HG03571 (cell line): ENCODE measurements around the gene SIAH3.
"Not testable (repeated sequence)": the region's sequence is repeated elsewhere in the genome, so short reads cannot be mapped to it uniquely, and the experiment has no call there.

Source experiments
- ATAC-seq: cut with Tn5 transposase; IDR thresholded peaks from one replicate; pipeline ENCODE4 v1.9.1; 2021; ENCODE audit not compliant: unreplicated experiment

Gene SIAH3

DNA sequence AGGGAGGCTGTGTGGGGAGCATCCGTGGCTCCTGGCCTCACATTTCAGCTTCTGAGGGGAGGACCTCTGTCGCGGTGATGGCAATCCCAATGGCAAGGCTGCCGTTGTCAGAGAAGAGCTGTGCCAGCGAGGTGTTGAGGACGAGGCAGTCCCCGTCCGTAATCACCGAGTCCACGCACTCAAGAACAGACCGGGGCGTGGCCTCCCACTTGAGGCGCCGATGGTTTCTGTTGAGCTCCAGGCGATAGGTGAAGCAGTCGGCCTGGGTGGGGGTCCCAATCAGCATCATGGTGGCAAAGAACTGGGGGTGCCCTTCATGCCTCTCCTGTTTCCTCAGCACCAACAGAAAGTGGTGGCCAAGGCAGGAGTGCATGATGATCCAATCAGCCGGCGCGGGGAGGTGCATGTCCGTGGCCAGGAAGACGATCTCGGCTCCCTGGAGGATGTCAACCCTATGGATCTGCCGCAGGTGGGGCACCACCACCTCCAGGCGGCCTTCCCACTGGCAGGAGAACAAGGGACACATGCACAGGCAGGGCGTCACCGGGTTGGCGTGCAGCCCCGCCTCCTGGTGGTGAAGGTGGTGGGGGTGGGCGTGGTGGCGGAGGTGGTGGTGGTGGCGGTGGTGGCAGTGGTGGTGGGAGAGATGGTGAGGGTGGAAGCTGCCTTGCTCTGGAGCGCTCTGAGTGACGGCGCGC, 68.1 kb downstream of the SIAH3 start:
- no peak for ATAC-seq

DNA sequence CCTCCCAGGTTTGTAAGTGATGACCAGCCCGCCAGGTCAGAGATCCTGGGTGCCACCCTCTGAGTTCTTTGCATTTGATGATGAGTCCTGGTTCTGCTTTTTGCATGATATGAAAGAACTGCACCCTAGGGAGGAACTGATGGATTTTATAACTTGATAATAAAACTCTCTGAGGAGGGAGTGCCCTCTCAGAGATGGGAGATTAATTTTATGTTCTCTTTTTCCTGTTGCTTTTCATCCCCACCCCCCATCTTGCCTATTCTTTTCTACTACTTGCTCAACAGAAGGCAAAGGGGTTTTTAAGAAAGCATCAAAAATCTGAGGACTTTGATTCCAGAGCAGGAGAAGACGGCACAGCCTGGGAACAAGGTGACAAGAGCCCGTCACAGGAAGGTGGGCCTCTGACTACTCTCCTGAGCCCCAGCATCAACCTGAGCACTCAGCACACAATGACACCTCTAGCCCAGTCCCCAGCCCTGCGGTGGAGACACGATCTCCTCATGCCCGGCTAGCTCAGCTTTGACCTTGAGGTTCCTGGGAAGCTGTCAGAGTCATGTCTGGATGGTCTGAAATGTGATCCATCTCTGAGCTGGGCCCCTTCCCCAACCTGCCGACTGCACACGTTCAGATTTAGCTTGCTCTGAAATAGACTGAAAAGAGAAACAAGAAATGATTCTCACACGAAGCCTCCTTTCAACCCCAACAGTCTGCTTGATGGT, 69.1 kb downstream of the SIAH3 start:
- ATAC-seq = no peak

DNA sequence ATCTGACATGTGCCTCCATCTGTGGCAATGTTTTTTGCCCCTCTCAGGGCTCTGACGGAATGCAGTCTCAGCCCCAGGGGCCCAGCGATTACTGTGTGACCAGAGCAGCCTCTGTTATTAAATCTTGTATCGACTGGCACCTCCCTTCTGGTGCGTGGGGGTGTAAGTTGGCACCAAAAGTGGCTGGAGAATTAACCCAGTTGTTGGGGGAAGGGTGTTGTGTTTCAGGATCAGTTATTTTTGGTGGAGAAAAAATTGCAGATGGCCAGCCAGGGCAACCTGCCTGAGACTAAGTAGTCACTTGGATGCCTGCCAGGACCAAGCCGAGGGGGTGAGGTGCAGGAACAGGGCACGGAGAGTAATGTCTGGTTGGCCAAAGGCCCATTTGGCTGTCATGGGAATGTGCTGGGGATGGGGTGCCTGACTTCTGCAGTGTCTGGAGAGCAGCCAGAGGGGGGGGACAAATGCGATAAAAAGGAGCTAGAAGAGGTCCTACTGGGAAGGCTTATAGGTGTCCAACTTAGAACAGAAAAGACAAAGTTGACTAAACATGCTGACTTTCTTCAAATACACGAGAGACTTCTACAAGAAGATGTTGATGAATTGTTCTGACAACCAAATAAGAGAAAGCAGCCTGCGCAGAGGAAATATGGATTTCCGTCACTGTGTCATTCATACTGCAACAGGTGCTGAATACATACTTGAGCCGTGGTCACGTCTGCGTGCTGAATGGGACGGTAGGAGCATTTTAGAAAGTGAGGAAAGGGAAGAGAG, 69.8 kb downstream of the SIAH3 start:
- ATAC-seq = no peak

DNA sequence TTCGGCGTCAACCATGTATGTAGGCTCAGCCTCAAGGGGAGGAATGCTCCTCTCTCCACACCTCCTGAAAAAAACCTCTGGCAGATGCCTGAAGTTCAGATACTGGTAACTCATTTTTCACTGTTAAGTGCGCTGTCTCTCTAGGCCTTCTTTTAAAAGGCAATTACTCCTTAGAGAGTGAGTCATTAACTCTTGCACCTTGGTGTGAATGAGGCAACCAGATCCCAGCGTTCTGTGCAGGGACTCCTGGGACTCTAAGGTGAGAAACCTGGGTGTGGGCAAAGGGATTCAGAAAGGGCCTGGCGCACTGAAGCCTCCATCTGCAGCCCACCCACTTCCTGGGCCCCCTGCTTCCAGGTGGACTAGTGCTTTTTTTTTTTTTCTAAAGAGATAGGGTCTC, 71.7 kb downstream of the SIAH3 start:
- ATAC-seq = no peak

DNA sequence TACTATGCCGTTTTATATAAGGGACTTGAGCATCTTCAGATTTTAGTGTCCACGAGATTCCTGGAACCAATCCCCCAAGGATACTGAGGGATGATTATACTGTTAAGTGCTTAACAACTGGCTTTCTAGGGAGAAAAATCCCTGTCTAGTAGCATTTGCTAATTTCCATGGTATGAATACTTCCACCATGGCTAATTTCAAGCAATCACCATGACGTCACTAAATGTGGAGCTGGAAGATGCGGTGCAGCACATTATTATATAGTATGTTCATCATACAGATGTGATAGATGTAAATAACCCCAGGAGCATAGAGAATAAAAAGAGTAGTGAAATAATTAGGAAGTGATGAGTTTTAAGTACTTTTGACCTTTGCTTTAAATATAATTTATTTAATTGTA, 72.7 kb downstream of the SIAH3 start:
- ATAC-seq = no peak

DNA sequence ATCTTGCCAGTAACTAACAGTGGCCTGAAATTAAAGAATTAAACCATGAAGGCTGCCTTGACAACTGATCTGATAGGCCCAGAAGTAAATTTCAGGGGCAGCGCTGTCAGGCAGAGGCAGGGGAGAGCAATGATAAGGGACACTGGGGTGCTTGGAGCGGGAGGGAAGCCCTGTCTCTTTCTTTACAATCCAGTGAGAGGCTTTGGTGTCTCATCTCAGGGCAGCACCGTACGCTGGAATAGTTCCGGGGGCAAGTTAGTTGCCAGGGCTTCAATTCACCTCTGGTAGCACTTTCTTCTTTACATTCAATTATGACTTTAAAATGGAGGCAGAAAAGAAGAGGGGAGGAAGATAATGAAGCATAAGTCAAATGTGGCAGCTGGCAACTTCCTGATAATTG, 74.8 kb downstream of the SIAH3 start:
- no peak for ATAC-seq

DNA sequence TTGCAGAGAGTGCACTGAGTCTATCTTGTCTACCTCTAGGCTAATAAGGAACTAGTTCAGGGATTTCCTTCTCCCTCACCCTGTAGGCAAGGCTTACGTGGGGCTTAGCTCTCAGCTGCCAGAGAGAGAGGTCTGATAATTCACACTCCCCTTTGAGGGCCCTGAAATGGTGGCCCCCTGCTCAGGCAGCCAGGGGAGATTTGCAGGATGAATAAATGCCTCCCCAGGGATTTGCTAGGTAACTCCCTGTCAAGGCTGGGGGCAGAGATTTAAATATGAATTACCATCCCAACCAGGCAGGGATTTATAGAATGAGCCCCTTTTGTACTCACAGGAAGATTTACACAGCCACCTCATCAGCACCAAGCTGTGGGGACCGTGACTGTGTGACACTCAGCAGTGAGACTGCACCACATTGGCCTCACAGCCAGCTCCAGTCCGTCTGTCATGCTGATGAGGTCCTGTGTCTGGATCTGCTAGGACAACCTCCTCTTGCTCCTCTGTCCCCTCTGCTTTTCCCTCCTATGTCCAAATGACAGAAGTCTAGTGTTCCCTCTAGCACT, 76.1 kb downstream of the SIAH3 start:
- no peak for ATAC-seq

DNA sequence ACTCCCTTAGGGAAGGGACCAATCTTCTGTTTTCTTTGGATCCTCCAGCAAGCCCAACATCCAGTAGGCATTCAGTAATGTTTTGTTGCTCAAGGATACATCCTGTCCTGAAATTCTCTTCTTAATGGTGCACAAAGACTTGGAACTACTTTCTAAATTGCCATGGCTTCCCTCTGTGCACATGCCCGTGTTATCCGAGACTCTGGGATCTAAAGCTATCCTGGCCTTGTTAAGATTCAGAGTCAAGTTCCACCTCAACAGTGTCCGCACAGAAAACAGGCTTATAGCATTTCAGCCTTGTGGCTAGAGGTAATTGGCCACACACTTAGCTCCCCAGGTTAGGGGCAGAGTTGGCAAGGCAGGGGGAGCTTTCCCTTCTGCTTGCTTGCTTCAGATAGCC, 77.6 kb downstream of the SIAH3 start:
- ATAC-seq = no peak

DNA sequence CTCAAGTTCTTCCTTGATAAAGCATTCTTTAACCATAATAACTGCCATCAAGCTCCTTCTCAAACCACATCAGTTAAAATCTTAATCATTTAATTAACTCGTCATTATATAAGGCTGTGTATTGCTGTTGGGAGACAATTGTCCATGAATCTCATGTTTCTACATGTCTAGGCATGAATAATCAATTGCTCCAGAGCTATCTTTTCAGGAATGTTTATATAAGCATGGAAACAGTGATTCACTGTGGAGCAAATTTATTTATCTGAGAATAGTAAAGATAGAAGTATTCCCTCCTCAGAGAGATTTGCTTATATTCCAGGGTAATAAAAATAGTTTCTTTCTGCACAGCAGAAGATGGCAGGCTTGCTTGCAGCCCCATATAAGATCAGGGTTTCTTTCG, 78.3 kb downstream of the SIAH3 start:
- no peak for ATAC-seq

DNA sequence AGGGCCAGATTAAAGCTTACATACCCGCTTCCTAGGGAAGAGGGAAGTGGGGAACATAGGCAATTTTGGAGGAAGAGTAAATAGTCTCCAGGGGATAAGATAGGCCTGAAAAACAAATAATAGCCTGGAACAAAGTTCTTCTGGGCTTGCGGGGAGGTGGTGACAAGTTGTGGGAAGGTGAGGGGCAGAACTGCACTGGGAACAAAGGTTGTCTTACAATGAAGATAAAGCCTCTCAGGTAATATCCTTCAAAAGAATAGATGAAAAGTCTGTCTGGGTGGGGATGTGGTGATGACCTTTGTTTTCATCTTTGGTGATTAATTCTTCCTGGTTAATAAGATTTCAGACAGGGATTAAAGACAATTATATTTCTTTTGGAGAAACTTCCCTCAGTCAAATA, 80.7 kb downstream of the SIAH3 start:
- ATAC-seq = no peak

DNA sequence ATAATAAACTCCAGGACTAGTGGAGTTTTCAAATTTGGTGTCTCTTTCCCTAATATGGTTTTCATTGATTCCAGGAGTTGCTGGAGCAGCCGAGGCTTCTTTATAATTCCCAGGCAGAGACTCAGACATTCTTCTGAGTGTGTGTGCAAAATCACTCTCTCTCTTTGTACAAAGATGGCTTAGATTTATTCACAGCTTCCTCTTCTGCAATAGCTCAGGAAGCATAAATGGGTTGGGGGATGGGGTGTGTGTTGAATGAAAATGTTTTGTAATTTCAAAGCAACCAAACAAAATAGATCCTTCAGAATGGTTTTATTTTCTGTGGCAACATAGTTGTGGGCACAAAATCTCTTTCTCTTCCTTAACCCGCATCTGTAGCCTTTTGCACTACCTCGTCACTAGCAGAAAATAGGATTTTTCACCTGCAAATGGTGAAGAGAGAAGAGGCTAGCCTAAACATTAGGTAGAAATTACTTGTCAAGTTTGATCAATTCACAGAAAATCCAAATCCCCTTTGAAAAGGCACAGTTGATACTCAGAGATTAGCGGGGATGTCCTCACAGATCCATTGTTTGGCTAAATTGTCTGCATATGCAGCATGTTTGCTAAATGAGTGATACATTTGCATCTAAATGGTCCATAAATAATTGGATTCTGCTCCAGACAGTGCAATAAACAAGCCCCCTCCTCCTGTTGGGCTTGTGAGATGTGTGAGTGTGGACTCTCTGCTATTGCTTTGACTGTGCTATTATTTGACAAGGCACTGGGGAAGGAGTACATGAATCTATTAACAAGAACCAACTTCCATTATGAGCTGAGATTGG, 82.7 kb downstream of the SIAH3 start:
- ATAC-seq = no peak

DNA sequence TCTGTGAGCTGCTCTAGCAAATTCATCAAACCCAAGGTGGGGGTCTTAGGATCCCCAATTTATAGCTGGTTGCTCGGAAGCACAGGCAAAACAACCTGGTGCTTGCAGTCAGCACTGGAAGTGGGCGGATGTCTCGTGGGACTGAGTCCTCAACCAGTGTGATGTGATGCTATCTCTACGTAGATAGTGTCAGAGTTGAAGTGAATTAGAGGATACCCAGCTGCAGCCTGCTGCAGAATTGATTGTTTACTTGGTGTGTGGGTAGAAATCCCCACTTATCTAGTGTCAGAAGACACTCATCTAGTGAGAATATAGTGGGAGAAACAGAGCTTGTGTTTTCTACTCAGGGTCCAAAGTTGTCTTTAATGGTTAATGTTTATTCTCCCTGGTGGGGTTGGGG, 86.1 kb downstream of the SIAH3 start:
- ATAC-seq = no peak

DNA sequence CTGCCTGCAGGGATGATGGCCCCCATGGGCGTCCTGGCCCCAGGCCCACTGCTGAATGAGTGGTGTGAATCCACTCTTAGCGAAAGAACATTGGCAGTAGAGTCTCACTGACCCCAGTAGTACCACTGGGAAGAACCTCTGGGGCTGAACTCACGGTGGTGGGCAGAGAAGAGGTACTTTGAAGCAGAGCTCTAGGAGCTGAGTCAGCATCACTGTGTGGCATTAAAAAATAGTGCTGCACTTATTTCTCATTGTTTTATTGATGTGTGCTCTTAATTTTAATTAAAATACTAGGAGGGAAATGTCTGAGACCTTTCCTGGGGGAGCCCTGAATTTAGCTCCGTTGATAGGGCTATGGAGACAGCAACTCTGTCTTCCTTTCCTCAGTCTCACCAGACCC, 88.1 kb downstream of the SIAH3 start:
- ATAC-seq = no peak

DNA sequence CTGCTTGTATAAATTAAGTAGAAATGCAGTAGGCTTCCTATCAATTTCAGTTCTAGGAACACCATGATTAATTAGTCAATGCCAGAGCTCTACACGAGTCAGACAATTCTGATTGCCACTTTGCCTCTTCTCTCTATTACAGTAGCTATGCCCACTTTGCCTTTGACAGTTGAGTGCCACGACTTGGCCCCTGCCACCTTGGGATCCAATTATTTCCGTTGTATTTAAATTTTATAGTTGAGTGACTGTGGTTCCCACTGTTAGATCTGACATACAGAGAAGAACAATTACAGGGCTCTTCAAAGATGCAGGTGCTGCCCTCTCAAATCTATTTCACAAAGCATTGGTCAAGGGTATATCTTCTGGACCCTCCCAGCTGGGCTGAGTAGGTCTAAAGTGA, 94.0 kb downstream of the SIAH3 start:
- ATAC-seq = not testable (repeated sequence)

DNA sequence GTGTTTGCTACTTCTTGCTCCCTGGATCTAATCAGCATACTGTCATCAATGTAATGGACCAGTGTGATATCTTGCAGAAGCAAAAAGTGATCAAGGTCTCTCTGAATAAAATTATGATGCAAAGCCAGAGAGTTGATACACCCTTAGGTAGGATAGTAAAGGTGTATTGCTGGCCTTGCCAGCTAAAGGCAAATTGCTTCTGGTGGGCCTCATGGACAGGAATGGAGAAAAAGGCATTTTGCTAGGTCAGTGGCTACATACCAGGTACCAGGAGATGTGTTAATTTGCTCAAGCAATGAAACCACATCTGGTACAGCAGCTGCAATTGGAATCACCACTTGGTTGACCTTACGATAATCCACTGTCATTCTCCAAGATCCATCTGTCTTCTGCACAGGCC, 95.1 kb downstream of the SIAH3 start:
- not testable (repeated sequence) for ATAC-seq

DNA sequence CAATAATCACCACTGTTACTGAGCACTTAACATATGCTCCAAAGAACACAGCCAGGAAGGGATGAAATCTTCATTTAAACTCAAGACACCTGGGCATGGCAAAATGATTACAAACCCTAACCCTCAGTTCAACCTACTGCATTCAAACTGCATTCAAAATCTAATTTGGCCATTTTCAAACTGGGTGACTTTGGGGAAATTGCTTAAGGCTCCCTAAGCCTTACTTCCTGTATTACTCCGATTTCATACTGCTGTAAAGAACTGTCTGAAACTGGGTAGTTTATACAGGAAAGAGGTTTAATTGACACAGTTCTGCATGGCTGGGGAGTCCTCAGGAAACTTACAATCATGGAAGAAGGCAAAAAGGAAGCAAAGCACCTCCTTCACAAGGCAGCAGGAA, 99.0 kb downstream of the SIAH3 start:
- no peak for ATAC-seq

DNA sequence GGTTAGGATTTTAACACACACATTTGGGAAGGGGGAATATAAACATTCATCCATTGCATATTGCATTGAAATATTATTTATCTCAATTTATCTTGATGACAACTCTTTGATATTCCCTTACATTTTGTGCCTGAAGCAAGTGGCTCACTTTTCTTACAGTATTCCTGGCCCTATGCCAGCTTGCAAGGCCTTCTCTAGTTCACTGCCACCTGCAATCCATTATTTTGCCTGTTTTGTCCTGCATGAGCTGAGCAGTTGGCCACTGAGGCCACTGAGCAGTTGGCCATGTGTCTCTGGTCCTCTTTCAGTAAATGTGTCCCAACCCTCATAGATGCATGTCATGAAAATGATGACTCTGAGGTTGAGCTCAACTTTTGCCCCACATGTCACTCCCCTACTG, 99.7 kb downstream of the SIAH3 start:
- ATAC-seq = no peak

DNA sequence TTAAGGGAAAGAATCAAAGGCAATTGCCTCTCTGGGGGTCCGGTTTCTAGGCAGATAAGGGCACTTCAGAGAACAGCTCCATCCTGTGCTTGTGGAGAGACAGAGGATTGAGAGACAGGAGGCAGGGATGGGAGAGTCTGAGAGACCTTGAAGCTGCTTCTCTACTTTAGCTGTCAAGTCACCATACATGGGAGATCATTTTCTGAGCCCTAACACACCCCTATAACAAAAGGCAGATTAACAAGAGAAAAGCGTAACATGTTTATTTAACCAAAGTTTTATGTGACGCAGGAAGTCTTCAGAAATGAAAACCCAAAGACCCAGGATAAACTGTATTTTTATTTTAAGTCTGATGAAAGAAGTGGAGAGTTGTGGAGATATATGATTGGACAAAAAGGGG, 101.0 kb downstream of the SIAH3 start:
- no peak for ATAC-seq

DNA sequence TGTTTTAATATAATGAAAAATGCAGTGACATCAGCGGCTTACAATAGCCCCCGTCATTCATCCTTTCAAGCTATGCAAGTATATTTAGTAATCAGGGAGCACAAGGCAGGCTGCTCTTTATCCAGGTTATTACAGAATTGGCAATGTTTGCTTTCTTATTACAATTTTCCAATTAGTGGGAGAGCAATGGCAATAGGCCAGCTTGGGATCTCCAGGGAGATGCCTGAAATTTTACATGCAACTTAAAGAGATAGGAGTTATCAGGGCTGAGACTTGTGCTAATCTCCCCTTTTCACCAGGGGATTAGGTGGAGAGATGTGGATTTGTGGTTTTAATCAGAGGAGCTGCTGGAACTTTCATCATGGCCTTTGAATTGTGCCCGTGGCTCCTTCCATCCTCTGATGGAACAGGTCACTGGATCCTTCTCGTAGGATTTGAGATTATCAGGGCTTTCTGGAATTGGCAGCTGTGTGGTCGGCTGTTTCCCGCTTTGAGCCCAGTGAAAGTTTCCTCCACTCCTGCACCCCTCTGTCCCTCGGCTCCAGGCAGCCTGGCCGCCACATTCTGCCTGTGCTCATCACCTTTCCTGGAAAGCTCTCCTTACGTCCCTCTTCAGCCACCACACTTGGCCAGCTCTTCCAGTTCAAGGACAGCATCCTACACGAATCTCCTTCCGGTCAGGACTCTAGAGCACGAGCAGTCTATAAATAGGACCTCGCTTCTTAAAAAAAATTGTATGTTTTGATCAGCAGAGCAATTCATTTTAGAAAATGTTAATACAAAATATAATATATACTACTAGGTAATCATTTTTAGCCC, 102.4 kb downstream of the SIAH3 start:
- no peak for ATAC-seq

DNA sequence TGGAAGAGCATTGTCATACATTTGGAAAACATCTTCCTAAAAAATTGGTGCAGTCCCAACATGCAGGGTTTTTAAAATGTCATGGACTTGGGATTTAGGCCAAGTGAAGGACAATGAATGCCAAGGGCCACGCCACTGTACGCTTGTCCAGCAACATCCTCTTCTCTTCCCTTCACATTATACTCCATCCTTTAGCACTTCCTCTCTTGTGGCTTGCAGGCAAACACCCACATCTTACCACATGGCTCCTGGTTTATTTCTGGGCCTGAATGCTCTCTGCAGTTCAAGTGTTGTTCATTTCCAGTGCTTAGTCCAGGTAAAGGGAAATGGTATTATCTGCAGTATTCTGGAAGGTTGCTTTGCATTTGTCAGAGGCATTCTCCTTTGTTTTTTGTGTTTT, 104.5 kb downstream of the SIAH3 start:
- no peak for ATAC-seq
